K562 (cell line): ENCODE measurements around the gene RUFY2. TPM values are rescaled to one million over a fixed set of nuclear protein-coding genes. Genes with fewer than 3 reads are reported as not detected.

Source experiments
- HDAC2 ChIP-seq: fragments of 450-650 bp; IDR thresholded peaks from 2 replicates; pipeline ENCODE4 v1.6.1; 2016; ENCODE audit warnings: mild to moderate bottlenecking
- KLF6 ChIP-seq: fragments of 250-450 bp; sonication (Bioruptor Pico); IDR thresholded peaks from 2 replicates; pipeline ENCODE4 v1.4.0; 2020; ENCODE audit warnings: mild to moderate bottlenecking, moderate library complexity, borderline replicate concordance
- MBD2 ChIP-seq: sonication (generic); IDR thresholded peaks from 2 replicates; pipeline ENCODE4 v1.6.1; 2016; ENCODE audit warnings: low read depth, borderline replicate concordance
- MYBL2 ChIP-seq, 2 experiments: fragments of 450-650 bp in 1 of 2; sonication (generic) in 1 of 2; formaldehyde crosslinking in 1 of 2; IDR thresholded peaks; 2 replicates each; pipeline versions ENCODE4 v1.6.1 to v1.8.1; 2017 to 2022; ENCODE audit warnings: borderline replicate concordance in 1 of 2, inconsistent platforms in 1 of 2, low read depth in 1 of 2, mild to moderate bottlenecking in 1 of 2, missing genetic modification reagents in 1 of 2, moderate library complexity in 1 of 2
- NFIX ChIP-seq: fragments of 250-450 bp; sonication (Bioruptor Pico); IDR thresholded peaks from 2 replicates; pipeline ENCODE4 v1.4.0; 2020; ENCODE audit warnings: low read depth, mild to moderate bottlenecking, moderate library complexity
- POLR2AphosphoS5 ChIP-seq: IDR thresholded peaks from 2 replicates; pipeline ENCODE4 v1.6.1; 2011; ENCODE audit warnings: mild to moderate bottlenecking, low read depth, low read length, moderate library complexity; ENCODE audit not compliant: control insufficient read depth, insufficient read depth
- RAD21 ChIP-seq, 2 experiments: fragments of 250-450 bp in 1 of 2; fragments of 450-650 bp in 1 of 2; sonication (Bioruptor Pico) in 1 of 2; formaldehyde crosslinking in 1 of 2; IDR thresholded peaks in 1 of 2; conservative IDR thresholded peaks in 1 of 2; 2 replicates each; pipeline versions ENCODE4 v1.4.0 to v1.8.0; 2020 to 2022; ENCODE audit warnings: mild to moderate bottlenecking in 2 of 2, moderate library complexity in 1 of 2
- SOX6 ChIP-seq: fragments of 450-650 bp; IDR thresholded peaks from 2 replicates; pipeline ENCODE4 v1.6.1; 2014; ENCODE audit warnings: mild to moderate bottlenecking
- TAL1 ChIP-seq: fragments of 450-650 bp; IDR thresholded peaks from 2 replicates; pipeline ENCODE4 v1.6.1; 2016; ENCODE audit warnings: mild to moderate bottlenecking
- U2AF1 ChIP-seq: fragments of 200-400 bp; formaldehyde crosslinking; optimal IDR thresholded peaks from 2 replicates; pipeline ENCODE3; 2017; ENCODE audit warnings: mild to moderate bottlenecking, low read depth, low read length, moderate library complexity
- ZEB2 ChIP-seq: fragments of 450-650 bp; IDR thresholded peaks from 2 replicates; pipeline ENCODE4 v1.6.1; 2016
- ZFP36 ChIP-seq: fragments of 150-350 bp; IDR thresholded peaks from 2 replicates; pipeline ENCODE4 v1.6.1; 2018; ENCODE audit warnings: low read length, low read depth; ENCODE audit not compliant: partially characterized antibody
- ZNF217 ChIP-seq: sonication (generic); formaldehyde crosslinking; IDR thresholded peaks from 2 replicates; pipeline ENCODE4 v1.8.0; 2022; ENCODE audit warnings: mild to moderate bottlenecking, missing genetic modification reagents
- ZNF668 ChIP-seq: fragments of 250-450 bp; sonication (Bioruptor Pico); IDR thresholded peaks from 2 replicates; pipeline ENCODE4 v1.8.0; 2022; ENCODE audit warnings: mild to moderate bottlenecking, inconsistent platforms
- polyA plus RNA-seq, 8 experiments: library from polyadenylated mRNA; depleted of rRNA in 4 of 8; stranded (reverse) in 5 of 8; unstranded in 3 of 8; fragments of >200 nt; fragmentation: Nextera tagmentation in 2 of 8; fragmentation: Illumina TruSeq in 1 of 8; extraction: Ambion mirVana in 2 of 8; extraction: Trizol in 1 of 8; gene quantifications; 2 replicates each; pipeline versions ENCODE4 v1.2.1 to v1.2.3, GENCODE V29; 2011 to 2014; ENCODE audit warnings: inconsistent platforms in 1 of 8, missing spikeins in 1 of 8
- total RNA-seq, 7 experiments: library from RNA; depleted of rRNA in 6 of 7; stranded (reverse); fragments of >200 nt in 6 of 7; fragmentation: Illumina TruSeq in 2 of 7; extraction: Trizol in 2 of 7; gene quantifications; 2 replicates each; pipeline versions ENCODE4 v1.2.1 to v1.2.3, GENCODE V29; 2011 to 2021; ENCODE audit warnings: low replicate concordance in 1 of 7
- TF ChIP-seq, protein P1 (sequence below): IDR thresholded peaks from 2 replicates; pipeline ENCODE4 v1.6.1; 2012; ENCODE audit warnings: low read depth, low read length, improper control_type of control experiment, borderline replicate concordance
- TF ChIP-seq, protein P2 (sequence below): fragments of 450-650 bp; IDR thresholded peaks from 2 replicates; pipeline ENCODE4 v1.6.1; 2018; ENCODE audit not compliant: partially characterized antibody
- TF ChIP-seq, protein P3 (sequence below): fragments of 450-650 bp; formaldehyde crosslinking; IDR thresholded peaks from 2 replicates; pipeline ENCODE4 v1.4.0; 2020; ENCODE audit warnings: mild to moderate bottlenecking, moderate library complexity
- TF ChIP-seq, protein P4 (sequence below), 3 experiments: IDR thresholded peaks in 2 of 3; conservative IDR thresholded peaks in 1 of 3; 2 replicates each; pipeline ENCODE4 v1.5.1; 2011 to 2012; ENCODE audit warnings: low read length in 3 of 3, mild to moderate bottlenecking in 3 of 3, control low read depth in 2 of 3, improper control_type of control experiment in 1 of 3, inconsistent platforms in 1 of 3, low read depth in 1 of 3, mixed read lengths in 1 of 3, moderate library complexity in 1 of 3; ENCODE audit not compliant: insufficient read depth in 2 of 3

Gene RUFY2
- total and polyA plus RNA-seq, 9 of the 15 experiments (the other 6 are each of a cell fraction or from before 2014, with no cell fraction given) = 3.7 to 20.1 (median 12.6) TPM

DNA sequence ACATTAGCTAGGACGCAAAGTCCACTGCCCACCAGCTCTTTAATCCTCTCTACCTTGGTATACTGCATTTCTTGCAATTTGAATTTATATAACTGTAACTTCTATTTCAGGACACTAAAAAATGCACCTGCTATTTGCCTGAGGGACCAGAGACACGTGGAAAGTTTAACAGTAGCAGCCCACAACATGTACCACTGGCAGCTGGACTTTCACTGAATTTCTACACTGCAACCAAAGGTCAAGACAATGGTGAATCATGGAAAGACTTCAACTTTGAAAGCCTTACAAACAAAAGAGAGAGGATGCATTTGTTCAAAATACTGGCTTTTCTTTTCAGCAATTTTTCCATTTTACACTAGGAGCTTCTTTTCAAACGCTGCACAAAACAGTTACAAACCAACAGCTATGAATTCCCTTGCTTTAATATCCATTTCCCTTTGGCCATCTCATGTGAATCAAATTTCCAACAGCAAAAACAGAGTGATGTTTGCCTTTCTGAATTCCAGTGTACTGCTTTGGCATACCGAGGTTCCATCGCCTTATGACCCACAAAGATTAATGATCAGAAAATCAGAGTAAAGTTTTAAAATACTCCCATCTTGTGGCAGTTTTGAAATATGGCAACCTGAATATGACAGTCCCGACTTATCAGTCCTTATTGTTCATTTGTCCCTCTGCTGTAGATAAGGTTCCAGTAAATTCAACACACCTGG, 105.1 kb downstream of the RUFY2 start (continued):
- TF ChIP-seq RAD21 (CRISPR knock-in tag; conservative IDR thresholded peaks at IDR 0.05 in 1 of 2, IDR thresholded peaks at IDR 0.05 in 1 of 2) (peak; percentile 68 to 81), POLR2AphosphoS5 (no peak), ZFP36 (no peak), KLF6 (CRISPR knock-in tag) (no peak), ZEB2 (0 out of 2 replicates have a peak, but pooled peaks have one; percentile 56), HDAC2 (no peak), ZNF668 (no peak), MYBL2 (IDR thresholded peaks at IDR 0.05; ENCODE audit: low read depth) (no peak), MYBL2 (CRISPR knock-in tag; IDR thresholded peaks at IDR 0.05; ENCODE audit: borderline replicate concordance) (no peak), U2AF1 (no peak), TAL1 (no peak), NFIX (CRISPR knock-in tag) (no peak), MBD2 (no peak), SOX6 (peak; percentile 81), ZNF217 (CRISPR knock-in tag) (no peak)
- TF ChIP-seq, protein P1, sequence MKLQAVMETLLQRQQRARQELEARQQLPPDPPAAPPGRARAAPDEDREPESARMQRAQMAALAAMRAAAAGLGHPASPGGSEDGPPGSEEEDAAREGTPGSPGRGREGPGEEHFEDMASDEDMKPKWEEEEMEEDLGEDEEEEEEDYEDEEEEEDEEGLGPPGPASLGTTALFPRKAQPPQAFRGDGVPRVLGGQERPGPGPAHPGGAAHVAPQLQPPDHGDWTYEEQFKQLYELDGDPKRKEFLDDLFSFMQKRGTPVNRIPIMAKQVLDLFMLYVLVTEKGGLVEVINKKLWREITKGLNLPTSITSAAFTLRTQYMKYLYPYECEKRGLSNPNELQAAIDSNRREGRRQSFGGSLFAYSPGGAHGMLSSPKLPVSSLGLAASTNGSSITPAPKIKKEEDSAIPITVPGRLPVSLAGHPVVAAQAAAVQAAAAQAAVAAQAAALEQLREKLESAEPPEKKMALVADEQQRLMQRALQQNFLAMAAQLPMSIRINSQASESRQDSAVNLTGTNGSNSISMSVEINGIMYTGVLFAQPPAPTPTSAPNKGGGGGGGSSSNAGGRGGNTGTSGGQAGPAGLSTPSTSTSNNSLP = 0 out of 2 replicates have a peak, but pooled peaks have one; percentile 31
- TF ChIP-seq, protein P2, sequence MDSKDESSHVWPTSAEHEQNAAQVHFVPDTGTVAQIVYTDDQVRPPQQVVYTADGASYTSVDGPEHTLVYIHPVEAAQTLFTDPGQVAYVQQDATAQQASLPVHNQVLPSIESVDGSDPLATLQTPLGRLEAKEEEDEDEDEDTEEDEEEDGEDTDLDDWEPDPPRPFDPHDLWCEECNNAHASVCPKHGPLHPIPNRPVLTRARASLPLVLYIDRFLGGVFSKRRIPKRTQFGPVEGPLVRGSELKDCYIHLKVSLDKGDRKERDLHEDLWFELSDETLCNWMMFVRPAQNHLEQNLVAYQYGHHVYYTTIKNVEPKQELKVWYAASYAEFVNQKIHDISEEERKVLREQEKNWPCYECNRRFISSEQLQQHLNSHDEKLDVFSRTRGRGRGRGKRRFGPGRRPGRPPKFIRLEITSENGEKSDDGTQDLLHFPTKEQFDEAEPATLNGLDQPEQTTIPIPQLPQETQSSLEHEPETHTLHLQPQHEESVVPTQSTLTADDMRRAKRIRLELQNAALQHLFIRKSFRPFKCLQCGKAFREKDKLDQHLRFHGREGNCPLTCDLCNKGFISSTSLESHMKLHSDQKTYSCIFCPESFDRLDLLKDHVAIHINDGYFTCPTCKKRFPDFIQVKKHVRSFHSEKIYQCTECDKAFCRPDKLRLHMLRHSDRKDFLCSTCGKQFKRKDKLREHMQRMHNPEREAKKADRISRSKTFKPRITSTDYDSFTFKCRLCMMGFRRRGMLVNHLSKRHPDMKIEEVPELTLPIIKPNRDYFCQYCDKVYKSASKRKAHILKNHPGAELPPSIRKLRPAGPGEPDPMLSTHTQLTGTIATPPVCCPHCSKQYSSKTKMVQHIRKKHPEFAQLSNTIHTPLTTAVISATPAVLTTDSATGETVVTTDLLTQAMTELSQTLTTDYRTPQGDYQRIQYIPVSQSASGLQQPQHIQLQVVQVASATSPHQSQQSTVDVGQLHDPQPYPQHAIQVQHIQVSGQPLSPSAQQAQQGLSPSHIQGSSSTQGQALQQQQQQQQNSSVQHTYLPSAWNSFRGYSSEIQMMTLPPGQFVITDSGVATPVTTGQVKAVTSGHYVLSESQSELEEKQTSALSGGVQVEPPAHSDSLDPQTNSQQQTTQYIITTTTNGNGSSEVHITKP = no peak
- TF ChIP-seq, protein P3, sequence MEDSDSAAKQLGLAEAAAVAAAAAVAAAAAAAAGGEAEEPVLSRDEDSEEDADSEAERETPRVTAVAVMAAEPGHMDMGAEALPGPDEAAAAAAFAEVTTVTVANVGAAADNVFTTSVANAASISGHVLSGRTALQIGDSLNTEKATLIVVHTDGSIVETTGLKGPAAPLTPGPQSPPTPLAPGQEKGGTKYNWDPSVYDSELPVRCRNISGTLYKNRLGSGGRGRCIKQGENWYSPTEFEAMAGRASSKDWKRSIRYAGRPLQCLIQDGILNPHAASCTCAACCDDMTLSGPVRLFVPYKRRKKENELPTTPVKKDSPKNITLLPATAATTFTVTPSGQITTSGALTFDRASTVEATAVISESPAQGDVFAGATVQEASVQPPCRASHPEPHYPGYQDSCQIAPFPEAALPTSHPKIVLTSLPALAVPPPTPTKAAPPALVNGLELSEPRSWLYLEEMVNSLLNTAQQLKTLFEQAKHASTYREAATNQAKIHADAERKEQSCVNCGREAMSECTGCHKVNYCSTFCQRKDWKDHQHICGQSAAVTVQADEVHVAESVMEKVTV (CRISPR knock-in tag) = peak; percentile 64
- TF ChIP-seq, protein P4, sequence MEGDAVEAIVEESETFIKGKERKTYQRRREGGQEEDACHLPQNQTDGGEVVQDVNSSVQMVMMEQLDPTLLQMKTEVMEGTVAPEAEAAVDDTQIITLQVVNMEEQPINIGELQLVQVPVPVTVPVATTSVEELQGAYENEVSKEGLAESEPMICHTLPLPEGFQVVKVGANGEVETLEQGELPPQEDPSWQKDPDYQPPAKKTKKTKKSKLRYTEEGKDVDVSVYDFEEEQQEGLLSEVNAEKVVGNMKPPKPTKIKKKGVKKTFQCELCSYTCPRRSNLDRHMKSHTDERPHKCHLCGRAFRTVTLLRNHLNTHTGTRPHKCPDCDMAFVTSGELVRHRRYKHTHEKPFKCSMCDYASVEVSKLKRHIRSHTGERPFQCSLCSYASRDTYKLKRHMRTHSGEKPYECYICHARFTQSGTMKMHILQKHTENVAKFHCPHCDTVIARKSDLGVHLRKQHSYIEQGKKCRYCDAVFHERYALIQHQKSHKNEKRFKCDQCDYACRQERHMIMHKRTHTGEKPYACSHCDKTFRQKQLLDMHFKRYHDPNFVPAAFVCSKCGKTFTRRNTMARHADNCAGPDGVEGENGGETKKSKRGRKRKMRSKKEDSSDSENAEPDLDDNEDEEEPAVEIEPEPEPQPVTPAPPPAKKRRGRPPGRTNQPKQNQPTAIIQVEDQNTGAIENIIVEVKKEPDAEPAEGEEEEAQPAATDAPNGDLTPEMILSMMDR (IDR thresholded peaks at IDR 0.05 in 2 of 3, conservative IDR thresholded peaks at IDR 0.05 in 1 of 3; ENCODE audit: insufficient read depth in 2 of 3, low read depth in 1 of 3, low read length in 3 of 3) = peak; percentile 40 to 84 (median 66); a peak in 5 of 6 replicates
